HG02981 (cell line): ENCODE results near the gene STAT6.

Source experiments
- ATAC-seq: cut with Tn5 transposase; IDR thresholded peaks from one replicate; pipeline ENCODE4 v1.9.1; 2021; ENCODE audit warnings: mild to moderate bottlenecking, moderate library complexity; ENCODE audit not compliant: unreplicated experiment

Gene STAT6

DNA sequence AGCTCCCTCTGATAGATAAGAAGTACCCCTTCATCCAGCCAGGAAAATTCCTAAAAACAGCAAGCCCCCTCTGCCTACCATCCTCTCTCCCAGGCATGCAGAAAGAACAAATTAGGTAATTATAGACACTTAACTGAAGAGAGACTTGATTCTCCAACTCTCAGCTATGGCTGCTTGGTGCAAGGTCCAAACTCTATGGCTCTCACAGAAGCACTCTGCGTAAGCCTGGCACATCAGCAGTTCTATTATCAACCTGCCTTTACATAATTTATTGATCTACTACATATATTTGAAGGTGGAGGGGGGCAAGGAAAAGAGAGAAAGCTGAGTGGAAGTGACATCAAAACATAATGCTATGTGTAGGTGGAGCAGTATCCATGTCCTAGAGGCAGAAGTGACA lies 60.2 kb downstream of the STAT6 start:
- ATAC-seq = no peak

DNA sequence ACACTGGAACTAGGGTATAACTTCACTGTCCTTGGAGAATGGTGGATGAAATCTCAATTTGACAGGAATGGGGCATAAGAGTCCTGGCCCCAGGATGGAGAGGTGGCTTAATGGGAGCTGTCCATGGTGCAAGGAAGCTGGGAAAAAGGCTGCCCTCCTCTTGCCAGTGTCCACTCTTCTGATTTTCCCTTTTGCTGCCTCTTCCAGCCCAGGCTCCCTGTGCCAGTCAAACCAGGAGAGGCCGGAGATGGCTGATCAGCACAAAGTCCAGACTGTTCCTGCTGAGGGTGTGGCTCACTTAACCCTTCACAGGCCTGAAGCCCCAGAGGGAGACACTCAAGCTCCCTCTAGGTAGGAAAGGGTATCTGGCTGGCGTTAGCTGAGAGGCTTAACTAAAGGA lies 61.3 kb downstream of the STAT6 start, which contains the start of gene MYO1A:
TSS of gene MYO1A (minus strand) at position 240 of the 400 bp plus-strand sequence. CDS start 1,806 bp downstream, outside the sequence.
- no peak for ATAC-seq

DNA sequence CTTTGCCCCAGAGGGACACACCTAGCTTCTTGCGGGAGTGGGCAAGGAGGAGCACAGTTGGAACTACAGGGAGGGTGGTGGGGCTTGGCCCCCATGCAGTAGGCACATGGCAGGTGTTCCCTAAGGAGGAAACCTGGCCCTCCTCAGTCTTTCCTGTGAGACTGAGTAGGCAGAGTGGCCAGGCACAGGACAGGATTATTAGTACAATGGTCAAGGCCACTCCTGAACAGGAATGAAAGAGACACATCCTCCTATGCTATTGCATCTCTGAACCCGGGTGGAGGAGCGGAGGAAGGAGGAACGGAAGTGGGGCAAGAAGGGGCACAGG lies 62.1 kb downstream of the STAT6 start:
- ATAC-seq = no peak

DNA sequence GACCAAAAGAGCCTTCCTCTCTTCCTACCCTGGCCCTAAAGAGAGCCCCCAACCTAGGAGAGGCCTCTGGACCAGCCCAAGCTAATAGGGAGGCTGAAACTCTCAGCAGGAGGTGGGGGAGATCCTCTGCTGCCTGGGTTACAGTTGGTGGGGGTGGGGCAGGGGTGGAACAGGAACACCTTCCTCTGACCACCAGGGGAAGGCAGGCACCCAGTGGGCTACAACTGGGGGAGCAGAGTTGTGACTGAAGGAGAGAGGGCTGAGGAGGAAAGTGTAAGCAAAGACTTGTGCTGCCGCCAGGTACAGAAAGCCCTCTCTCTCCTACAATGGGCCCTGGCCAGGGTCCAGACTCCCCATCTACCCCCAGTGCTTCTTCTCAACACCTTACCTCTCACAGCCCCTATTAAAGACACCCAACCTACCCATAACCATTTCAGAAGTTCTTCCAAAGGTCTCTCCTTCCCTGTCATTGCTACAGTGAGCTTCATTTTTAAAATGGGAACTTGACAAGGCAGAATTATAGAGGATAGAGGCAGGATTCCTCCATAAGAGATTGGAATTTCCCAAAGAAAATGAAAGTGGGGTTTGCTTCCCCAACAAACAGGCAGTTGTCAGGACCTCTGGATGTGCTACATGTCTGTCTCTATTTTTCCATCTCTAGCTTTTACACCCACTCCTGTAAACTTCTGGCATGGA lies 62.6 kb downstream of the STAT6 start:
- ATAC-seq = no peak

DNA sequence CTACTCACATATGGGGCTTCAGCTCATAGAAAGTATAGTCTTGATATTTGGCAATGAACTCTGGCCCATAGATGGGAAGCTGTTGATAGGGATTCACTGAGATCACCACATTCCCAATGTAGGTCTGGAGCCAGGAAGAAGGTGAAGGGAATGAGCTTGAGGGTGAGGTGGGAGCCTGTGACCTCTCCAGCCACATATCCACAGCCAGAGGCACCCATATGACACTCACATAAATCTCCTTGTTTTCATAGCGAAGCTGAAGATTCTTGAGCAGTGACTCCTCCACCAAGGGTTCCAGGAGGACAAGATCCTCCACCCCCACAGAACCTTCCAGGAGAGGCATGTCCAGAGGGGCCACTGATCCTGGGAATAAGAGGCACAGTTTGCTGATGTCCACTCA lies 63.2 kb downstream of the STAT6 start:
- no peak for ATAC-seq

DNA sequence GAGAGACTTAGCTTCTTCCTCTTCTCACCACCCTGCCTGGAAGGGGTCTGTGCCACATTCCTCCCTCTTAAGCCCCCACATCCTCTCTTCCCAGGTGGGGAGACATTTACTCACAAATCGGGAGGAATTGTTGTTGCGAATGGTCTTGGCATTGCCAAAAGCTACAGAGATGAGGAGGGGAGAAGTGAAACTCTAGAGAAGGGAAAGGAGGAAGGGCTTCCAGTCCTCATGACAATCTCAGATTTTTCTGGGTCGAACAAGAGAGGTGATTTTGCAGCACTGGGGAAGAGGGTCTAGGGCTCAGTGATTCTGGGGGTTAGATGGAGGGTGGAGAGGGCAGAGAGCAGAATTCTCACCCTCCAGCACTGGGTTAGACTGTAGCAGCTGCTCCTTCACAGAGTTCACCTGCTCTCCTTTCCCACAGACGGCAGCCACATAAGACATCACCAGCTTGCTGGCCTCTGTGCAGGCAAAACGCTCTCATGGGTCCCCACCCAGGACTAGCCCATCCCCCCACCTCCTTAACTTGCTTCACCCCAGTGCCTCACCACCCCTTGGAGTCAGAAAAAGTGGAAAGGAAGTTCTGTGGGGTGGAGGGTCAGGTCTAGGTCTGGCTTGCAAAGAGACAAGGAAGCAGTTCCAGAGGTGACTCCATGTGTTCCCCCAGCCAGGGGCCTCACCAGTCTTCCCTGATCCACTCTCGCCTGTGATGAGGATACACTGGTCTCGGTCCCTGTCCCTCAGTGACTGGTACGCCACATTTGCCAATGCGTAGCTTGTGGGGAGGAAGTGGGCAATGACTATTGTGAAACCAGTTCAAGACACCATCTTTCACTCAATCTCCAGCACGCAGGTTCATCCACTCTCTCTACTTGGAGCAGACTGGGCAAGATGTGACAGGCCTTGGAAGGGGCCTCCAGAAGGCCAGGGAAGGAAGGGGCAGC lies 63.9 kb downstream of the STAT6 start:
- ATAC-seq = no peak

DNA sequence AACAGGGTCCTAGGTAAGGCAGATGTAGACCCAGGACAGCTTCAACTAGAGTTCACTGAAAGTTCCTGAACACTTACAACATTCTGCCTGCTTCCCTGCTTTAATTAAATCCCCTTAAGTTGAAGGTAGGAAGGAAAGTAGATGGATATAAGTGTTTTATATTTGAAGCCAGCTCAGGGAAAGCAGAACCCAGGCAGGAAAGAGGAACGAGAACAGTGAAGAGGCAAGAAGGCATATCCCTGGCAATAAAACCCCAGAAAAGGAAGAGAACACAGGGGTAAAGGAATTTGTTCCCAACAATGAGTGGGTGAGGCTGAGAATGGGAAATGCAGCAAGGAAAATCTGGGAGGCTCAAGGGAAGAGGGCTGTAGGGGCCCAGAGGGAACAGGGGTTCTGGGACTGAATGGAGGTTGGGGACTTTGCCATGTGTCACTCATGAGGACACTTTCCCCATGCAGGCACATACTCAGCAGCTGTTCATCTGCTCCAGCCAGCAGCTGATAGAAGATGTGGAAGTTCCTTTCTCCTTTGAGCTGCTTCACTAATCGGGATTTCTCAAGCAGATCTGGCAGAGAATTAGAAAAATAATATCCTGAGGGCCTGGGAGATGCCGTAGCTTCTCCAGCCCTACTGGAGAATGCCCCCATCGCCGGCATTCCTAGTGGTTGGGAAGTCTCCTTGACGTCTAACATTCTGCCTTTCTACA lies 64.9 kb downstream of the STAT6 start:
- ATAC-seq = no peak
